ENCODE measurements around the gene ABCA1. TPM values are rescaled to one million over a fixed set of nuclear protein-coding genes. Genes with fewer than 3 reads are reported as not detected.
A peak's percentile ranks its signal among the peaks of the same experiment; 100 is the strongest.

The ABCA1 gene
- polyA plus RNA-seq, 1 experiment: 29.6 TPM

GRCh38 chr9:104750185-104750767 is 177.7 kb downstream of the ABCA1 start:
- ChIA-PET POLR2A (no interaction called here), CTCF (no interaction called here)
- Histone ChIP-seq H3K27ac (ENCODE audit: low read depth, low read length) (no peak overlapping the region), H3K4me3 (ENCODE audit: low read depth, low read length) (no peak overlapping the region), H3K27me3 (ENCODE audit: control insufficient read depth, insufficient read depth, low read length) (no peaks in the 10 kb centered on the region), H3K9me3 (ENCODE audit: control insufficient read depth, insufficient read depth, low read length) (no peaks in the 10 kb centered on the region; the same call in 1 of the 2 replicates)
- DNase-seq (ENCODE audit: low read depth, low spot score): no peak
- TF ChIP-seq CTCF (IDR thresholded peaks at IDR 0.05; ENCODE audit: low read depth, low read length): no peak

GRCh38 chr9:104748359-104749031 is 179.5 kb downstream of the ABCA1 start:
- ChIA-PET POLR2A (interaction anchor here (0.6 kb wide), 1 partner anchor 496 kb away, joined by 3 read pairs; no protein-coding TSS in a partner anchor), CTCF (interaction anchor here (0.5 to 0.6 kb wide), 2 partner anchors 747 to 762 kb away, joined by 3 to 4 read pairs; no protein-coding TSS in a partner anchor)
- DNase-seq (ENCODE audit: low read depth, low spot score): no peak

GRCh38 chr9:104747565-104748358 is 180.2 kb downstream of the ABCA1 start, which contains the start of gene NIPSNAP3A:
TSS of gene NIPSNAP3A (plus strand) at chr9:104747683. CDS start at chr9:104747793, 110 bp downstream.
- Histone ChIP-seq H3K27me3 (ENCODE audit: control insufficient read depth, insufficient read depth, low read length) (no peaks in the 10 kb centered on the region), H3K4me3 (ENCODE audit: low read depth, low read length) (peak within 1 kb of the TSS; percentile 78), H3K9me3 (ENCODE audit: control insufficient read depth, insufficient read depth, low read length) (no peaks in the 10 kb centered on the region; the same call in 1 of the 2 replicates), H3K27ac (ENCODE audit: low read depth, low read length) (peak within 1 kb of the TSS; percentile 69)
- TF ChIP-seq CTCF (IDR thresholded peaks at IDR 0.05; ENCODE audit: low read depth, low read length): no peak
- ChIA-PET CTCF (interaction anchor here (0.5 kb wide), 1 partner anchor 748 kb away, joined by 4 read pairs; no protein-coding TSS in a partner anchor), POLR2A (interaction anchor here (0.6 kb wide), 1 partner anchor 378 kb away, joined by 4 read pairs; no protein-coding TSS in a partner anchor)
- DNase-seq (ENCODE audit: low read depth, low spot score): peak; percentile 13

More at GRCh38 chr9:104748359-104749031, 179.5 kb downstream of the ABCA1 start:
- Histone ChIP-seq H3K4me3 (ENCODE audit: low read depth, low read length) (peak overlapping the region; percentile 78), H3K9me3 (ENCODE audit: control insufficient read depth, insufficient read depth, low read length) (no peaks in the 10 kb centered on the region; the same call in 1 of the 2 replicates), H3K27ac (ENCODE audit: low read depth, low read length) (peak overlapping the region; percentile 69), H3K27me3 (ENCODE audit: control insufficient read depth, insufficient read depth, low read length) (no peaks in the 10 kb centered on the region)
- no peak for TF ChIP-seq CTCF (IDR thresholded peaks at IDR 0.05; ENCODE audit: low read depth, low read length)

GRCh38 chr9:104747245-104747564 is 180.8 kb downstream of the ABCA1 start:
- CTCF ChIA-PET: no interaction called here
- H3K4me3 ChIP-seq (ENCODE audit: low read depth, low read length): peak overlapping the region; percentile 78
- DNase-seq (ENCODE audit: low read depth, low spot score): no peak
- no peaks in the 10 kb centered on the region for H3K27me3 ChIP-seq (ENCODE audit: control insufficient read depth, insufficient read depth, low read length)
- no peak for TF ChIP-seq CTCF (IDR thresholded peaks at IDR 0.05; ENCODE audit: low read depth, low read length)
- no peaks in the 10 kb centered on the region; the same call in 1 of the 2 replicates for H3K9me3 ChIP-seq (ENCODE audit: control insufficient read depth, insufficient read depth, low read length)
- H3K27ac ChIP-seq (ENCODE audit: low read depth, low read length): no peak overlapping the region
- POLR2A ChIA-PET: interaction anchor here (0.6 kb wide), 1 partner anchor 379 kb away, joined by 4 read pairs; no protein-coding TSS in a partner anchor
